ENCODE results near the gene SLC2A11.
A peak's percentile ranks its signal among the peaks of the same experiment; 100 is the strongest.

The SLC2A11 gene

GRCh38 chr22:23832226-23833016 lies 25.3 kb upstream of the SLC2A11 start:
- DNase-seq = no peak

GRCh38 chr22:23833017-23833751 lies 24.5 kb upstream of the SLC2A11 start:
- DNase-seq = peak in 1 of 14 donors; percentile 54

GRCh38 chr22:23833911-23834317 lies 23.8 kb upstream of the SLC2A11 start:
- peak in 1 of 14 donors; percentile 35 for DNase-seq

- DNase-seq = no peak
Observed at GRCh38 chr22:23834406-23834792, 23.3 kb upstream of the SLC2A11 start.

GRCh38 chr22:23834793-23835483 lies 22.7 kb upstream of the SLC2A11 start:
- peak in 12 of 14 donors; percentile 18 to 73 (median 58) for DNase-seq

GRCh38 chr22:23835484-23836144 lies 22.1 kb upstream of the SLC2A11 start:
- peak in 1 of 14 donors; percentile 38 for DNase-seq

GRCh38 chr22:23836281-23836680 lies 21.4 kb upstream of the SLC2A11 start:
- no peak for DNase-seq

- no peak for DNase-seq
Observed at GRCh38 chr22:23836692-23837495, 20.8 kb upstream of the SLC2A11 start.

- no peak for DNase-seq
Observed at GRCh38 chr22:23837496-23837859, 20.2 kb upstream of the SLC2A11 start.

- peak in 2 of 14 donors; percentile 48 to 56 for DNase-seq
Observed at GRCh38 chr22:23837911-23838680, 19.6 kb upstream of the SLC2A11 start.

- DNase-seq = peak; percentile 50 to 96 (median 87)
Observed at GRCh38 chr22:23838681-23839468, 18.8 kb upstream of the SLC2A11 start, which contains the start of gene DERL3. Gene DERL3 (minus strand): TSS chr22:23839006. CDS start chr22:23838987, 19 bp downstream.

GRCh38 chr22:23840026-23840425 lies 17.6 kb upstream of the SLC2A11 start:
- DNase-seq = no peak

- no peak for DNase-seq
Observed at GRCh38 chr22:23841292-23841691, 16.4 kb upstream of the SLC2A11 start.

- DNase-seq = no peak
Observed at GRCh38 chr22:23841736-23842445, 15.8 kb upstream of the SLC2A11 start.

- DNase-seq = no peak
Observed at GRCh38 chr22:23842599-23842998, 15.1 kb upstream of the SLC2A11 start.

GRCh38 chr22:23844739-23845202 lies 12.9 kb upstream of the SLC2A11 start:
- DNase-seq = no peak

GRCh38 chr22:23845265-23846080 lies 12.2 kb upstream of the SLC2A11 start:
- no peak for DNase-seq

GRCh38 chr22:23846081-23846469 lies 11.6 kb upstream of the SLC2A11 start:
- no peak for DNase-seq
